Astrocyte of the spinal cord (primary cell): ENCODE data around the gene LRRC4C.
"Not testable (repeated sequence)": the region's sequence is repeated elsewhere in the genome, so short reads cannot be mapped to it uniquely, and the experiment has no call there.

ENCODE experiments used
- DNase-seq: peaks from one replicate; pipeline ENCODE4 v3.0.0; 2011; ENCODE audit warnings: low read depth, low spot score
- H3K4me3 ChIP-seq: 2 replicates; pipeline ENCODE4 v1.5.1; 2011; ENCODE audit warnings: low read depth, mild to moderate bottlenecking, low read length, moderate library complexity
- in situ Hi-C: cut with HindIII; loops from 2 replicates; pipeline ENCODE4 v1.10.0; 2017; ENCODE audit warnings: low sequenced_read_pairs
- TF ChIP-seq, protein P1 (sequence below): IDR thresholded peaks from 2 replicates; pipeline ENCODE4 v1.5.1; 2012; ENCODE audit warnings: low read depth, mild to moderate bottlenecking, low read length, inconsistent platforms

Gene LRRC4C

DNA sequence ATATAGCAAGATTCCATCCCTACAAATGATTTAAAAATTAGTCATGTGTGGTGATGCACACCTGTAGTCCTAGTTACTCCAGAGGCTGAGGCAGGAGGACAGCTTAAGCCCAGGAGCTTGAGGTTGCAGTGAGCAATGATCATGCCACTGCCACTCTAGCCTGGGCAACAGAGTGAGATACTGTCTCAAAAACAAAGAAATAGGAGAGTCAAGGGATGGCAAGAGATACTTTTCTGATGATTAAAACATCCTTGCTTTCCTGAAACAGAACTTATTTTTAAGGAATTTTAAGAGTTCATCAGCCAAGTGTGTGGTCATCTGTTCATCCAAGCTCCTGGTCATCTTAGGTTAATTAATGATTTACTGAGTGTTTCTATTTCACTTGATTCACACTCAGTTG, 1252.0 kb downstream of the LRRC4C start:
- TF ChIP-seq, protein P1, sequence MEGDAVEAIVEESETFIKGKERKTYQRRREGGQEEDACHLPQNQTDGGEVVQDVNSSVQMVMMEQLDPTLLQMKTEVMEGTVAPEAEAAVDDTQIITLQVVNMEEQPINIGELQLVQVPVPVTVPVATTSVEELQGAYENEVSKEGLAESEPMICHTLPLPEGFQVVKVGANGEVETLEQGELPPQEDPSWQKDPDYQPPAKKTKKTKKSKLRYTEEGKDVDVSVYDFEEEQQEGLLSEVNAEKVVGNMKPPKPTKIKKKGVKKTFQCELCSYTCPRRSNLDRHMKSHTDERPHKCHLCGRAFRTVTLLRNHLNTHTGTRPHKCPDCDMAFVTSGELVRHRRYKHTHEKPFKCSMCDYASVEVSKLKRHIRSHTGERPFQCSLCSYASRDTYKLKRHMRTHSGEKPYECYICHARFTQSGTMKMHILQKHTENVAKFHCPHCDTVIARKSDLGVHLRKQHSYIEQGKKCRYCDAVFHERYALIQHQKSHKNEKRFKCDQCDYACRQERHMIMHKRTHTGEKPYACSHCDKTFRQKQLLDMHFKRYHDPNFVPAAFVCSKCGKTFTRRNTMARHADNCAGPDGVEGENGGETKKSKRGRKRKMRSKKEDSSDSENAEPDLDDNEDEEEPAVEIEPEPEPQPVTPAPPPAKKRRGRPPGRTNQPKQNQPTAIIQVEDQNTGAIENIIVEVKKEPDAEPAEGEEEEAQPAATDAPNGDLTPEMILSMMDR, result no peak
- no peak overlapping the region for H3K4me3 ChIP-seq
- in situ Hi-C loops, result no loop called here
- no peak for DNase-seq

DNA sequence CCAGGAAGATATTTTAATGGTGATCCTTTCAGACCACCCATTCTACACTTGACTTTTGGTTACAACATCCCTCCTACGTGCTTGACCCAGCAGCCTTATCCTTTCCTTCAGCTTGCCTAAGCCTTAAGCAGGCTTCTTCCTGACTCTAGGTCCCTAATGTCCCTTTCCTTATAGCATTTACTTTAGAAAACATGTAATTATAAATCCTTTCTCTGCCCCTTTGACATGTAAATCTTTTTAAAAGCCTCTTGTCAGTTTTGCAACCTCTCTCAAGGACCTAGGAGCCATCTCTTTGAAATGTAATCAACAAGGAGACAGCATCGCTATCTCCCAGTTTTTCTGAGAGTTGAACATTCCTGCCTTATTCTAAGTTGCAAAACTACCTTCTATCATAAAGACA, 1255.2 kb downstream of the LRRC4C start:
- TF ChIP-seq, protein P1, result no peak
- in situ Hi-C loops, result no loop called here
- no peak for DNase-seq

DNA sequence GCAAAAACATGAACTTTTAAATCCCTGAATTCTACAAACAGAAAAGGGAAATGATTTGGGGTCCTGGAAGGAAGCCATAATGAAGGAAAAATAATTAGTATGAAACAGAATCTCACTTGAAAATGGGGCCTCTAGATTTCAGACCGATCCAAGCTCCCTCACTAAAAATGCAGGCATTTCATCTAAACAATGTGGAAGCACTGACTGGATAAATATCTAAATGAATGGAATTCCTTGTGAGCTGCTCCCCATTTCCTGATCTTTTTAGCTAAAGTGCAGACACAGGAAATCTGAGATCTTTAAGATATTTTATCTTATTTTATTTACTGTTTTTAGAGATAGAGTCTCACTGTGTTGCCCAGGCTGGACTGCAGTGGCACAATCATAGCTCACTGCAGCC, 1255.8 kb downstream of the LRRC4C start:
- DNase-seq, result no peak
- in situ Hi-C loops, result no loop called here
- H3K4me3 ChIP-seq, result no peak overlapping the region
- TF ChIP-seq, protein P1, result no peak

More for the DNA sequence above, 1255.2 kb downstream of the LRRC4C start:
- no peak overlapping the region for H3K4me3 ChIP-seq

DNA sequence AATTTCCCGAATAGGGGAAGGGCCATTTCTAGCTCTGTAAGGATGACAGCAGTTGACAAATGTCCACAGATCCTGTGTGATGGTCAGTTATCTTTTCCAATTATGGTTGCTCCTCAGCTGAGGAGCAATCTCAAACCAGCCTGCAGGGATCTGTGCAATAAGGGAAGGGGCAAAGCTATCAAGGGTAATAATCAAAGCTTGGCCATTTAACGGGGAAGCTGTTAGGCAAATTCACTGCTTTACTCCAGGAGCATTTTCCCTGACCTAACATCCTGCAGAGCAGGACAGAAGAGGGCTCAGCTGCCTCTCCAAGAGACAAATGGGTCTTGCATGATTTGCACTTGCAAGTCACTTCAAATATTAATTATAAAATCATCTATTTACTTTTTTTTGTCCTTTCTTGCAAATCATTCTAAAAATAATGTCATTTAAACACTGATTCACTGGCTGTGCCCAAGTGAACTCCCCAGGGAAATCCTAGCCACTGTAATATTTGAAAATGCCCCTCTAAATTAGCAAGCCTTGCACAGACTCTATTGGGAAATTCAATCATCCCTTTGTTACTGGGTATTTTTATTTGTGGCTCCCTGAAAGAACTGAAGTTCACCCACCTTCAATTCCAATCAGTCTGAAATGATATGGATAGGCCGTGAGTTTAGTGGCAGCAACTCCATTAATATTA, 1256.7 kb downstream of the LRRC4C start:
- DNase-seq, result no peak
- no peak overlapping the region for H3K4me3 ChIP-seq
- TF ChIP-seq, protein P1, result no peak
- in situ Hi-C loops, result no loop called here

DNA sequence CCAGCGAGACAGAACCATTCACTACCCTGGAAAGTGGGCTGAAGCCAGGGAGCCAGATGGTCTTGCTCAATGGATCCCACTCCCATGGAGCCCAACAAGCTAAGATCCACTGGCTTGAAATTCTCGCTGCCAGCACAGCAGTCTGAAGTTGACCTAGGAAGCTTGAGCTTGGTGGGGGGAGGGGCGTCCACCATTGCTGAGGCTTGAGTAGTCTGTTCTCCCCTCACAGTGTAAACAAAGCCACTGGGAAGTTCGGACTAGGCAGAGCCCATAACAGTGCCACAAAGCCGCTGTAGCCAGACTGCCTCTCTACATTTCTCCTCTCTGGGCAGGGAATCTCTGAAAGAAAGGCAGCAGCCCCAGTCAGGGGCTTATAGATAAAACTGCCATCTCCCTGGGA, 1266.9 kb downstream of the LRRC4C start:
- in situ Hi-C loops, H3K4me3 ChIP-seq, DNase-seq: not testable (repeated sequence)

DNA sequence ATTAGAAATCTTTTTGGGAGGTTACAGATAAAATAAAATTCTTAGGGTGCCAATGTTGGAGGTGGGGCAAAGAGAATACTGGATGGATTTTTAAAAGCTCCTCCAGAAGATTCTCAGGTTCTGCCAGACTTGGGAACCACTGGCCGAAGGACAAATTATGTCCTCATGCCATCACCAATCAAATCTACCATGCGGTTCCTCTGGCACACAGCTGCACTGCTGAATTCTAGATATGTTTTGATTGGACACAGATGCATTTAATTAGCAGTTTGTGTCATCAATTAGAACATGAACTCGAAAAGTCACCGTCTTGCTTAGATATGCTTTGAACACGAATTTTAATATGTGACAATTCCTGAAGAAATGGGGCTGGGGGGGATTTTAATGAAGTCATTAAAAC, 1269.2 kb downstream of the LRRC4C start:
- TF ChIP-seq, protein P1, result no peak
- in situ Hi-C loops, result no loop called here
- no peak for DNase-seq
- H3K4me3 ChIP-seq, result no peak overlapping the region

DNA sequence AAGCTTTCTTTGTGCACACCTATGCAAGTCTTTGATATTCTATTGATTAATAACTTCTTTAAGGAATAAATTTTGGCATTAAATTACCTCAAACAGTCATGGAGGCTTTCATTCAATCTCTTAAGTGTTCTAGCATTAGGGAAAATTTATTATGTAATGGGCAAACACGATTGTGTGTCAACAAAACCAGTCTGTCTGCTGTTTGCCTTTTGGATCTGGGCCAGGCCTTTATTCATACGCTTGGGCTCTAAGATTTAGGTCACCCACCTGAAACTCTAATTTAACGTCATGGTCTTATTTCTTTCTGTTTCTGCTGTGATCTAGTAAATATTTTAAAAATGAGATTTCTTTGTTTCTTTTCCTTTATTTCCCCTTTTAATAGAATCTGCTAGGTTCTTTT, 1270.6 kb downstream of the LRRC4C start:
- TF ChIP-seq, protein P1, result no peak
- in situ Hi-C loops, result no loop called here
- H3K4me3 ChIP-seq, result no peak overlapping the region
- no peak for DNase-seq
